HG03025 (cell line): ENCODE data around the gene OR6K3.
"Not testable (repeated sequence)": the region's sequence is repeated elsewhere in the genome, so short reads cannot be mapped to it uniquely, and the experiment has no call there.

Experiments used
- ATAC-seq: cut with Tn5 transposase; IDR thresholded peaks from one replicate; pipeline ENCODE4 v1.9.1; 2021; ENCODE audit warnings: mild to moderate bottlenecking, moderate library complexity; ENCODE audit not compliant: unreplicated experiment, low FRiP score

OR6K3 gene

GRCh38 chr1:158720620-158721019, at the start of gene OR6K3:
Gene OR6K3 (minus strand): TSS chr1:158720720. CDS start chr1:158718115, 2,605 bp downstream.
- ATAC-seq: no peak

GRCh38 chr1:158754420-158754819, 33.9 kb upstream of the OR6K3 start, which contains the start of gene OR6K6:
Gene OR6K6 (plus strand): TSS chr1:158754720. CDS start chr1:158754888, 168 bp downstream.
- no peak for ATAC-seq

GRCh38 chr1:158752155-158752712, 31.7 kb upstream of the OR6K3 start:
- ATAC-seq: no peak

GRCh38 chr1:158735848-158736247, 15.3 kb upstream of the OR6K3 start:
- ATAC-seq: no peak

- no peak for ATAC-seq
Observed at GRCh38 chr1:158732524-158732923, 12.0 kb upstream of the OR6K3 start.

- no peak for ATAC-seq
Observed at GRCh38 chr1:158731707-158732106, 11.2 kb upstream of the OR6K3 start.

GRCh38 chr1:158730453-158730852, 9.9 kb upstream of the OR6K3 start:
- ATAC-seq: no peak

- no peak for ATAC-seq
Observed at GRCh38 chr1:158728510-158729225, 8.1 kb upstream of the OR6K3 start.

- ATAC-seq: no peak
Observed at GRCh38 chr1:158724442-158724841, 3.9 kb upstream of the OR6K3 start.

GRCh38 chr1:158719664-158720063, 856 bp downstream of the OR6K3 start:
- no peak for ATAC-seq

- ATAC-seq: no peak
Observed at GRCh38 chr1:158717344-158717743, 3.2 kb downstream of the OR6K3 start.

GRCh38 chr1:158716335-158716734, 4.2 kb downstream of the OR6K3 start:
- no peak for ATAC-seq

- no peak for ATAC-seq
Observed at GRCh38 chr1:158714754-158715153, 5.8 kb downstream of the OR6K3 start.

GRCh38 chr1:158711098-158711497, 9.4 kb downstream of the OR6K3 start:
- ATAC-seq: no peak

GRCh38 chr1:158706096-158706495, 14.4 kb downstream of the OR6K3 start:
- ATAC-seq: no peak

- ATAC-seq: no peak
Observed at GRCh38 chr1:158700552-158700951, 20.0 kb downstream of the OR6K3 start, which contains the start of gene OR6K2. Gene OR6K2 (minus strand): TSS chr1:158700652. CDS start chr1:158700652, 0 bp downstream.

- no peak for ATAC-seq
Observed at GRCh38 chr1:158694596-158694995, 25.9 kb downstream of the OR6K3 start.

- ATAC-seq: no peak
Observed at GRCh38 chr1:158692356-158692755, 28.2 kb downstream of the OR6K3 start.

GRCh38 chr1:158691907-158692306, 28.6 kb downstream of the OR6K3 start:
- ATAC-seq: no peak

GRCh38 chr1:158691149-158691548, 29.4 kb downstream of the OR6K3 start:
- not testable (repeated sequence) for ATAC-seq

- no peak for ATAC-seq
Observed at GRCh38 chr1:158689875-158690274, 30.6 kb downstream of the OR6K3 start.

- no peak for ATAC-seq
Observed at GRCh38 chr1:158689110-158689509, 31.4 kb downstream of the OR6K3 start.
